ENCODE results near the gene NATD1.
A peak's percentile ranks its signal among the peaks of the same experiment; 100 is the strongest.

DNA sequence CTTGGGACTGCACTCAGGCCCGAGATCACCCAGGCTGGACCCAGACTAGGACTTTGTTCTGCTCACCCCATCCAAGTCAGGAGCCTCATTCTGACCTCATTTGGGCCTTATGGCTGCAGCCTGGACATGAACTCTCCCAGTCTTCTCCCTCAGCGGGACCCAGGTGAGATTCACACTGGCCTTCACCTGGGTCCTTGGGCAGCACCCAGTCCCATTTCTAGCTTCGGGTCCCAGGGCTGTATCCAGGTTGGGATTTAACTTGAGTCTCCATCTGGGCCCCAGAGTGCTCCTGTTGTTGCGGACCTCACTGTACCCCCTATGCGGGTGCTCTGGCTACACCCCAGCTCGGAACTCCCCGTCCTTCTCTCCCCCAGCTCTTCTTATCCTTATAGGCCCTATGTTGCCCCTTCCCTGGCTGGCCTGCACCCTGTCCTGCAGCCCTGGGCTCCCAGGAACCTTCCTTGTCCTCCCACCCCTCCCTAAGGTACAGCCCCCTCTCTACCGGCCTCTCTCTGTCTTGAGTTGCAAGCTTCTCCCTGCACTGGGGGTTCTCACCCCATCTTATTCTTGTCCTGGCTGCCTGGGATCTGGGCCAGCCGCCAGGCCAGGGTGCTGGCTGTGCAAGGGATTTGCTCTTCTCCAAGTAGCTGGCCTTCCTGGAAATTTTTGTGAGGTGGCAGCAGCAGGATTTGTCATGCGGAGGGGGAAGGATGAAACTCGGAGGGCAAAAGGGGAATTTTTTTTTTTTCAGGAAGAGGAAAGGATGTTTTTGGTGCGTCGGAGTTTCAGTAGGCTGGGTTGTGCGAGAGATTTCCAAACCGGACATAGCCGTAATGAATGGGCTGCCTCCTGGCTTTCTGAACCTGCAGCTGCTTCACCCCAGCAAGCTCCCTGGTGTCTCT, 32.2 kb upstream of the NATD1 start:
- TF ChIP-seq POLR2A (IDR thresholded peaks at IDR 0.05), result no peak
- TF ChIP-seq, protein P1, sequence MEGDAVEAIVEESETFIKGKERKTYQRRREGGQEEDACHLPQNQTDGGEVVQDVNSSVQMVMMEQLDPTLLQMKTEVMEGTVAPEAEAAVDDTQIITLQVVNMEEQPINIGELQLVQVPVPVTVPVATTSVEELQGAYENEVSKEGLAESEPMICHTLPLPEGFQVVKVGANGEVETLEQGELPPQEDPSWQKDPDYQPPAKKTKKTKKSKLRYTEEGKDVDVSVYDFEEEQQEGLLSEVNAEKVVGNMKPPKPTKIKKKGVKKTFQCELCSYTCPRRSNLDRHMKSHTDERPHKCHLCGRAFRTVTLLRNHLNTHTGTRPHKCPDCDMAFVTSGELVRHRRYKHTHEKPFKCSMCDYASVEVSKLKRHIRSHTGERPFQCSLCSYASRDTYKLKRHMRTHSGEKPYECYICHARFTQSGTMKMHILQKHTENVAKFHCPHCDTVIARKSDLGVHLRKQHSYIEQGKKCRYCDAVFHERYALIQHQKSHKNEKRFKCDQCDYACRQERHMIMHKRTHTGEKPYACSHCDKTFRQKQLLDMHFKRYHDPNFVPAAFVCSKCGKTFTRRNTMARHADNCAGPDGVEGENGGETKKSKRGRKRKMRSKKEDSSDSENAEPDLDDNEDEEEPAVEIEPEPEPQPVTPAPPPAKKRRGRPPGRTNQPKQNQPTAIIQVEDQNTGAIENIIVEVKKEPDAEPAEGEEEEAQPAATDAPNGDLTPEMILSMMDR (IDR thresholded peaks at IDR 0.05), result peak in 1 of 4 experiments; percentile 34
